ENCODE data around the gene PARP16.

DNA sequence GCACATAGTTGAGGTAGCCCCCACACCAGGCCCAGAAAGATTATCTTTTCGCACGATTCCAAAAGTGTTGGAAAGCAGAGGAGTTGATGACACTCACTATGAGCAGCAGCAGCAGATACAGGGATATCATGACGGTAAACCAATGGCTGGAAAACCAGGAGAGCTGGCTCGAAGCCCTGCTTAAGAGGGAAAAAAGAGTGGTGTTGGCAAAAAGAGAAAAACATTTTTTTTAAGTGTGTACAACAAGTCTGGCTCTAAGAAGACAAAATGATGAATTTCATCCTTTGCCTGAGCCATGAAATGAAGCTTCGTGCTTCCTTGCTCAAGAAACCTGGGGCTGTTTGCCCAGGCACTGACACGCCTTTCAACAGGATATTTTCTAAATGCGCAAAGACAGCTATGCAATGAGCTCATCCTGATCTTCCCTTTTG, 27.3 kb downstream of the PARP16 start:
- TF ChIP-seq POLR2A (IDR thresholded peaks at IDR 0.05) (no peak), CTCF (IDR thresholded peaks at IDR 0.05 in 4 of 5, conservative IDR thresholded peaks at IDR 0.05 in 1 of 5) (no peak)
